Esophagus muscularis mucosa (tissue), 4 donors: ENCODE measurements around the gene TAOK1.

Experiments used
- EP300 ChIP-seq: sonication (generic); formaldehyde crosslinking; IDR thresholded peaks from one replicate; pipeline ENCODE4 v1.6.1; 2017; ENCODE audit warnings: antibody characterized with exemption
- POLR2AphosphoS5 ChIP-seq, 2 donors: sonication (generic); formaldehyde crosslinking; IDR thresholded peaks; one replicate each; pipeline ENCODE4 v1.6.1; 2017; ENCODE audit warnings: antibody characterized with exemption in 2 of 2
- TF ChIP-seq, protein P1 (sequence below), 3 experiments: fragments of 200-600 bp in 2 of 3; fragments of 450-650 bp in 1 of 3; sonication (generic) in 2 of 3; IDR thresholded peaks; one replicate each; pipeline ENCODE4 v1.5.1; 2017 to 2019; ENCODE audit warnings: antibody characterized with exemption in 3 of 3, mild to moderate bottlenecking in 2 of 3, moderate library complexity in 1 of 3

DNA sequence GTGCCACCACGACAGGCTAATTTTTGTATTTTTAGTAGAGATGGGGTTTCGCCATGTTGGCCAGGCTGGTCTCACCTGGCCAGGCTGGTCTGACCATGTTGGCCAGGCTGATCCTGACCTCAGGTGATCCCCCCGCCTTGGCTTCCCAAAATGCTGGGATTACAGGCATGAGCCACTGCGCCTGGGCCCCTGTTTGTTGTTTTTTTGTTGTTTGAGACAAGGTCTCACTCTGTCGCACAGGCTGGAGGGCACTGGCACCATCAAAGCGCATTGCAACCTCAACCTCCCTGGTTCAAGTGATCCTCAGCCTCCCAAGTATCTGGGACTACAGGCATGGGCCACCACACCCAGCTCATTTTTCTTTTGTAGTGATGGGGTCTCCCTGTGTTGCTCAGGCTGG is 43.7 kb upstream of the TAOK1 start:
- TF ChIP-seq, protein P1, sequence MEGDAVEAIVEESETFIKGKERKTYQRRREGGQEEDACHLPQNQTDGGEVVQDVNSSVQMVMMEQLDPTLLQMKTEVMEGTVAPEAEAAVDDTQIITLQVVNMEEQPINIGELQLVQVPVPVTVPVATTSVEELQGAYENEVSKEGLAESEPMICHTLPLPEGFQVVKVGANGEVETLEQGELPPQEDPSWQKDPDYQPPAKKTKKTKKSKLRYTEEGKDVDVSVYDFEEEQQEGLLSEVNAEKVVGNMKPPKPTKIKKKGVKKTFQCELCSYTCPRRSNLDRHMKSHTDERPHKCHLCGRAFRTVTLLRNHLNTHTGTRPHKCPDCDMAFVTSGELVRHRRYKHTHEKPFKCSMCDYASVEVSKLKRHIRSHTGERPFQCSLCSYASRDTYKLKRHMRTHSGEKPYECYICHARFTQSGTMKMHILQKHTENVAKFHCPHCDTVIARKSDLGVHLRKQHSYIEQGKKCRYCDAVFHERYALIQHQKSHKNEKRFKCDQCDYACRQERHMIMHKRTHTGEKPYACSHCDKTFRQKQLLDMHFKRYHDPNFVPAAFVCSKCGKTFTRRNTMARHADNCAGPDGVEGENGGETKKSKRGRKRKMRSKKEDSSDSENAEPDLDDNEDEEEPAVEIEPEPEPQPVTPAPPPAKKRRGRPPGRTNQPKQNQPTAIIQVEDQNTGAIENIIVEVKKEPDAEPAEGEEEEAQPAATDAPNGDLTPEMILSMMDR (IDR thresholded peaks at IDR 0.05), result no peak
- TF ChIP-seq EP300 (no peak), POLR2AphosphoS5 (IDR thresholded peaks at IDR 0.05) (no peak)
